ENCODE results near the gene CDT1. TPM values are rescaled to one million over a fixed set of nuclear protein-coding genes. Genes with fewer than 3 reads are reported as not detected.

The CDT1 gene
- 10.8 TPM for total RNA-seq

- Histone ChIP-seq H3K27ac (peak within 1 kb of the TSS; percentile 57), H3K4me1 (peaks cover 22% of the 10 kb centered on the region), H3K9me3 (no peaks in the 10 kb centered on the region), H3K4me3 (peak within 1 kb of the TSS; percentile 54 to 65), H3K36me3 (no peaks in the 10 kb centered on the region), H3K27me3 (no peaks in the 10 kb centered on the region)
- intact Hi-C loops (cut with DNase I) = no loop called here
- peak in 1 of 2 donors; percentile 89 for TF ChIP-seq POLR2A (IDR thresholded peaks at IDR 0.05)
- peak in 1 of 2 donors; percentile 81 for TF ChIP-seq POLR2AphosphoS5 (IDR thresholded peaks at IDR 0.05; ENCODE audit: insufficient read depth in 1 of 2, low read depth in 1 of 2)
- TF ChIP-seq CTCF (IDR thresholded peaks at IDR 0.05) = no peak
- no peak for DNase-seq (ENCODE audit: extremely low spot score in 2 of 2)
Observed at GRCh38 chr16:88803264-88803987, at the start of gene CDT1. CDT1 (plus strand) TSS chr16:88803789; CDS start chr16:88803832, 43 bp downstream.

GRCh38 chr16:88754109-88754911 lies 49.3 kb upstream of the CDT1 start:
- H3K4me3 ChIP-seq = no peak overlapping the region
- no peaks in the 10 kb centered on the region for H3K27me3 ChIP-seq
- H3K4me1 ChIP-seq = peaks cover 44% of the 10 kb centered on the region
- no peak for TF ChIP-seq POLR2A (IDR thresholded peaks at IDR 0.05)
- TF ChIP-seq CTCF (IDR thresholded peaks at IDR 0.05) = no peak
- TF ChIP-seq POLR2AphosphoS5 (IDR thresholded peaks at IDR 0.05; ENCODE audit: insufficient read depth in 1 of 2, low read depth in 1 of 2) = no peak
- intact Hi-C loops (cut with DNase I) = no loop called here
- no peaks in the 10 kb centered on the region for H3K9me3 ChIP-seq
- no peak overlapping the region for H3K27ac ChIP-seq
- DNase-seq (ENCODE audit: extremely low spot score in 2 of 2) = no peak
- no peaks in the 10 kb centered on the region for H3K36me3 ChIP-seq

- H3K9me3 ChIP-seq = no peaks in the 10 kb centered on the region
- intact Hi-C loops (cut with DNase I) = no loop called here
- H3K36me3 ChIP-seq = no peaks in the 10 kb centered on the region
- no peak overlapping the region for H3K4me3 ChIP-seq
- DNase-seq (ENCODE audit: extremely low spot score in 2 of 2) = no peak
- no peak overlapping the region for H3K27ac ChIP-seq
- peaks cover 49% of the 10 kb centered on the region for H3K4me1 ChIP-seq
- TF ChIP-seq POLR2AphosphoS5 (IDR thresholded peaks at IDR 0.05; ENCODE audit: insufficient read depth in 1 of 2, low read depth in 1 of 2) = no peak
- H3K27me3 ChIP-seq = no peaks in the 10 kb centered on the region
Observed at GRCh38 chr16:88754912-88755744, 48.5 kb upstream of the CDT1 start.

GRCh38 chr16:88755745-88756443 lies 47.7 kb upstream of the CDT1 start:
- no peak overlapping the region for H3K27ac ChIP-seq
- no peak for TF ChIP-seq CTCF (IDR thresholded peaks at IDR 0.05)
- TF ChIP-seq POLR2A (IDR thresholded peaks at IDR 0.05) = no peak
- TF ChIP-seq POLR2AphosphoS5 (IDR thresholded peaks at IDR 0.05; ENCODE audit: insufficient read depth in 1 of 2, low read depth in 1 of 2) = no peak
- intact Hi-C loops (cut with DNase I) = no loop called here
- H3K9me3 ChIP-seq = no peaks in the 10 kb centered on the region
- no peak overlapping the region for H3K4me3 ChIP-seq
- no peak for DNase-seq (ENCODE audit: extremely low spot score in 2 of 2)
- no peaks in the 10 kb centered on the region for H3K27me3 ChIP-seq
- H3K4me1 ChIP-seq = peaks cover 57% of the 10 kb centered on the region
- H3K36me3 ChIP-seq = no peaks in the 10 kb centered on the region

Data from vagina (tissue), 2 donors.